Neural progenitor cell (in vitro differentiated cells): Measurements from ENCODE around the gene TLE1. TPM values are rescaled to one million over a fixed set of nuclear protein-coding genes. Genes with fewer than 3 reads are reported as not detected.

ENCODE experiments used
- DNase-seq: peaks from one replicate; pipeline ENCODE4 v3.0.0-alpha.2; 2016; ENCODE audit warnings: low spot score
- H2AFZ ChIP-seq: fragments of 200-600 bp; sonication (generic); replicated peaks from 2 replicates; pipeline ENCODE4 v1.6.1; 2016; ENCODE audit warnings: antibody characterized with exemption
- H3F3A ChIP-seq: fragments of 200-600 bp; sonication (generic); 2 replicates; pipeline ENCODE4 v1.6.1; 2016; ENCODE audit warnings: antibody characterized with exemption, low read depth
- H3K27ac ChIP-seq: fragments of 200-600 bp; sonication (generic); 2 replicates; pipeline ENCODE4 v1.5.1; 2016; ENCODE audit warnings: mild to moderate bottlenecking
- H3K27me3 ChIP-seq: fragments of 200-600 bp; sonication (generic); 2 replicates; pipeline ENCODE4 v1.6.1; 2016; ENCODE audit warnings: mild to moderate bottlenecking, moderate library complexity
- H3K36me3 ChIP-seq: fragments of 200-600 bp; sonication (generic); 2 replicates; pipeline ENCODE4 v1.5.1; 2016
- H3K4me1 ChIP-seq: fragments of 200-600 bp; sonication (generic); 2 replicates; pipeline ENCODE4 v1.6.1; 2016; ENCODE audit warnings: mixed run types
- H3K4me2 ChIP-seq: fragments of 200-600 bp; sonication (generic); 2 replicates; pipeline ENCODE4 v1.6.1; 2016
- H3K4me3 ChIP-seq: fragments of 200-600 bp; sonication (generic); 2 replicates; pipeline ENCODE4 v1.5.1; 2016
- H3K79me2 ChIP-seq: fragments of 200-600 bp; sonication (generic); 2 replicates; pipeline ENCODE4 v1.6.1; 2016; ENCODE audit warnings: low read depth
- H3K9ac ChIP-seq: fragments of 200-600 bp; sonication (generic); 2 replicates; pipeline ENCODE4 v1.6.1; 2016
- H3K9me3 ChIP-seq: fragments of 200-600 bp; sonication (generic); 2 replicates; pipeline ENCODE4 v1.5.1; 2016; ENCODE audit warnings: low read depth
- H4K20me1 ChIP-seq: fragments of 200-600 bp; sonication (generic); 2 replicates; pipeline ENCODE4 v1.6.1; 2016; ENCODE audit warnings: low read depth
- H3K27ac Mint-ChIP-seq: 3 replicates; pipeline ENCODE4 v1.8.0; 2021; ENCODE audit warnings: mixed read lengths
- H3K27me3 Mint-ChIP-seq: 2 replicates; pipeline ENCODE4 v1.8.0; 2022; ENCODE audit warnings: low read depth, mild to moderate bottlenecking, inconsistent platforms, moderate library complexity, mixed read lengths; ENCODE audit not compliant: insufficient read depth
- H3K36me3 Mint-ChIP-seq: 3 replicates; pipeline ENCODE4 v1.8.0; 2021; ENCODE audit warnings: mixed read lengths
- H3K4me1 Mint-ChIP-seq: 3 replicates; pipeline ENCODE4 v1.8.0; 2021; ENCODE audit warnings: mixed read lengths
- H3K4me3 Mint-ChIP-seq: 3 replicates; pipeline ENCODE4 v1.8.0; 2021; ENCODE audit warnings: mild to moderate bottlenecking, moderate library complexity, mixed read lengths
- H3K9me3 Mint-ChIP-seq: 3 replicates; pipeline ENCODE4 v1.8.0; 2020; ENCODE audit warnings: mixed read lengths
- EZH2 ChIP-seq: fragments of 200-600 bp; sonication (generic); IDR thresholded peaks from 2 replicates; pipeline ENCODE4 v1.6.1; 2017; ENCODE audit warnings: antibody characterized with exemption, mild to moderate bottlenecking, moderate library complexity
- EZH2phosphoT487 ChIP-seq: fragments of 200-600 bp; sonication (generic); IDR thresholded peaks from 2 replicates; pipeline ENCODE4 v1.6.1; 2017; ENCODE audit warnings: antibody characterized with exemption
- total RNA-seq: library from RNA; depleted of rRNA; stranded (reverse); fragments of >200 nt; gene quantifications from 2 replicates; pipeline ENCODE4 v1.2.3, GENCODE V29; 2015; ENCODE audit warnings: low replicate concordance
- TF ChIP-seq, protein P1 (sequence below): fragments of 200-600 bp; sonication (generic); IDR thresholded peaks from 2 replicates; pipeline ENCODE4 v1.5.1; 2017; ENCODE audit warnings: antibody characterized with exemption, mild to moderate bottlenecking

The TLE1 gene
- total RNA-seq, 1 donor from 2014 or later, result 54.7 TPM

DNA sequence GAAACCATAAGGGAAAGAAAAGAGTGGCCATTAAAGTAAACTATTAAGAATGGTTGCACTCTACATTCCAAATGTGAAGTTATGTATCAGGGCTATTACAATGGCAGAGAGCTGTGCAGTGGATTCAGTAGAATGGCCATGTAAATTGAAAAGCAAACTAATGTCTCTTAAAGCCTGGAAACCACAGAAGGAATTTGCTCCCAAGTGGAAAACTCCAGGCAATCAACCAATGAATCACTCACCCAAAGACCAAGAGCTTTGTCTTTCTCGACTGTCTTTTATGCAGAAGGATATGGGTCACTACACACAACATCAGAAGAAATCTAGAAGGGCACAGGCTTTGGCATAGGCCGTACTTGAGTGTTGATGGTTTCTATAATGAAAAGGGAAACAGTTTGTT lies 114.9 kb downstream of the TLE1 start:
- Histone ChIP-seq H3K9me3 (no peaks in the 10 kb centered on the region), H3F3A (peaks cover 12% of the 10 kb centered on the region), H3K4me2 (peak overlapping the region; percentile 48), H3K36me3 (no peaks in the 10 kb centered on the region), H3K79me2 (no peaks in the 10 kb centered on the region), H3K4me1 (peaks cover 10% of the 10 kb centered on the region), H3K4me3 (no peak overlapping the region), H2AFZ (no peak overlapping the region), H4K20me1 (peaks cover 5% of the 10 kb centered on the region), H3K27ac (no peak overlapping the region), H3K9ac (no peak overlapping the region), H3K27me3 (no peaks in the 10 kb centered on the region)
- Mint-ChIP-seq H3K4me3 (no peak overlapping the region), H3K27me3 (peaks cover 15% of the 10 kb centered on the region), H3K9me3 (no peaks in the 10 kb centered on the region), H3K36me3 (peaks cover 6% of the 10 kb centered on the region), H3K4me1 (peaks cover 38% of the 10 kb centered on the region), H3K27ac (peak overlapping the region; percentile 80)
- DNase-seq, result no peak
- no peak for TF ChIP-seq EZH2phosphoT487

DNA sequence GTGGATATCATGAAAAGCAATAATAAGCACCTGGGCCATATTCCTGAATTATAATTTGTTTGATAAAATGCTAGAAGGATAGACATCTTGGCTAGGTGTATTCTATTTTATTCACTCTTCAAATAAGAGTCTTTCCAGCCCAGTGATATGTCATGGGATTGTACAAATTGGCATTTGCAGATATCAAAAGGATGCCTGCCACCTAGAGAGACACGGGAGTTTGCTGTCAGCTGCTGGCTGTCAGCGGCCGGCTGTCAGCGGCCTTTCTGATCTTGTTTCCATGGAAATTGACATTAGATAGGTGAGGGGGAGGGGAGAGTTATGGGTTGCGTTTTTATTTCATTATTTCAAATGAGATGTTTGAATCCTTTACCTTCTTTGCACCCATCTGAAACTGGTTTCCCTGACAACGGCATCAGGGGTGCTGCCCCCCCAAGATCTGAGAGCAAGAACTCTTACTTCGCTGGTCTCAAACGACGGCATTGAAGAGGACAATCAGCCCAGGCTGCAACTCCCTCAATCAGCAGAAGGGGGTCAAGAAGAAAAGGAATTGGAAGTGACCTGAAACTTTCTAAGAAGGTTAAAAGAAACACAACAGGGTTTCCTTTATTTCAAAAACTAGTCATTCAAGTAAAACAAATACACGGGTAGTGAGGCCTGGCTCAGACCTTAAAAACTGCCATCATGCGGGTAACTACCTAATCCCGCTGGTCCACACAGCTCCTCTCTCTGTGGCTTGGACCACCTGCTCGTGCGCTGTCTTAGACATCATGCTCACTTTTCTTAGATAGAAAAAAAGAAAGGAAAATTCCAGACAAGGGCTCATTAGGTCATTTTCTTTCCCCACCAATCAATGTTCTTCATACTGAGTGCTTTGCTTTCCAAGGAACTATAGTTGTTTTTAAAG lies 115.7 kb downstream of the TLE1 start:
- Histone ChIP-seq H3K9me3 (no peaks in the 10 kb centered on the region), H3F3A (peaks cover 12% of the 10 kb centered on the region), H3K36me3 (no peaks in the 10 kb centered on the region), H3K4me2 (peak overlapping the region; percentile 48), H3K4me1 (peaks cover 10% of the 10 kb centered on the region), H3K4me3 (no peak overlapping the region), H3K27me3 (no peaks in the 10 kb centered on the region), H4K20me1 (peaks cover 5% of the 10 kb centered on the region), H3K79me2 (no peaks in the 10 kb centered on the region), H3K27ac (no peak overlapping the region), H2AFZ (no peak overlapping the region), H3K9ac (no peak overlapping the region)
- peak overlapping the region; percentile 88 for H3K27ac Mint-ChIP-seq
- H3K36me3 Mint-ChIP-seq, result peaks cover 5% of the 10 kb centered on the region
- DNase-seq, result peak; percentile 50
- H3K27me3 Mint-ChIP-seq, result peaks cover 15% of the 10 kb centered on the region
- no peaks in the 10 kb centered on the region for H3K9me3 Mint-ChIP-seq
- H3K4me3 Mint-ChIP-seq, result peak overlapping the region; percentile 46
- H3K4me1 Mint-ChIP-seq, result peaks cover 33% of the 10 kb centered on the region
- TF ChIP-seq, protein P1, sequence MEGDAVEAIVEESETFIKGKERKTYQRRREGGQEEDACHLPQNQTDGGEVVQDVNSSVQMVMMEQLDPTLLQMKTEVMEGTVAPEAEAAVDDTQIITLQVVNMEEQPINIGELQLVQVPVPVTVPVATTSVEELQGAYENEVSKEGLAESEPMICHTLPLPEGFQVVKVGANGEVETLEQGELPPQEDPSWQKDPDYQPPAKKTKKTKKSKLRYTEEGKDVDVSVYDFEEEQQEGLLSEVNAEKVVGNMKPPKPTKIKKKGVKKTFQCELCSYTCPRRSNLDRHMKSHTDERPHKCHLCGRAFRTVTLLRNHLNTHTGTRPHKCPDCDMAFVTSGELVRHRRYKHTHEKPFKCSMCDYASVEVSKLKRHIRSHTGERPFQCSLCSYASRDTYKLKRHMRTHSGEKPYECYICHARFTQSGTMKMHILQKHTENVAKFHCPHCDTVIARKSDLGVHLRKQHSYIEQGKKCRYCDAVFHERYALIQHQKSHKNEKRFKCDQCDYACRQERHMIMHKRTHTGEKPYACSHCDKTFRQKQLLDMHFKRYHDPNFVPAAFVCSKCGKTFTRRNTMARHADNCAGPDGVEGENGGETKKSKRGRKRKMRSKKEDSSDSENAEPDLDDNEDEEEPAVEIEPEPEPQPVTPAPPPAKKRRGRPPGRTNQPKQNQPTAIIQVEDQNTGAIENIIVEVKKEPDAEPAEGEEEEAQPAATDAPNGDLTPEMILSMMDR, result peak; percentile 33
- TF ChIP-seq EZH2phosphoT487 (no peak), EZH2 (no peak)

DNA sequence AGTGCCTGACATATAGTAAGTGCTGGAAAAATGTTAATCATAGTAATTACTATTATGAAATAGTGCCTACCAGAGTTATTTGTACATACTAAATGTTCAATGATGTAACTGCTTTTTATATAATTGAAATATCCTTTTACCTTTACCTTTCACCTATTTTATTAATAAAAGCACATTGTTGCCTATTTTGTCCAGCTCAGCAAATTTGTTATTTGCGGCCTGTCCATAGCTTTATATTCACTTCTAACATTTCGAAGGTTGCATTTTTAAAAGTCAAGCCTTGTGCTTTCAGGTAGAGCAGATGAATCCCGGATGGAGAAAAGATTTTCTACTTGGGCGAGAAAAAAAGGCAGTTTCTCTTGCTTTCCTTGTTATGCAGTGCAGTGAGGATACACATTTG lies 119.3 kb downstream of the TLE1 start:
- no peak overlapping the region for H3K4me3 Mint-ChIP-seq
- Histone ChIP-seq H3K4me2 (no peak overlapping the region), H3K27me3 (no peaks in the 10 kb centered on the region), H3K79me2 (no peaks in the 10 kb centered on the region), H3F3A (peaks cover 12% of the 10 kb centered on the region), H3K4me1 (peaks cover 23% of the 10 kb centered on the region), H3K36me3 (no peaks in the 10 kb centered on the region), H3K9ac (no peak overlapping the region), H2AFZ (no peak overlapping the region), H4K20me1 (peaks cover 5% of the 10 kb centered on the region), H3K27ac (no peak overlapping the region), H3K4me3 (no peak overlapping the region), H3K9me3 (no peaks in the 10 kb centered on the region)
- no peaks in the 10 kb centered on the region for H3K36me3 Mint-ChIP-seq
- TF ChIP-seq, protein P1, result no peak
- TF ChIP-seq EZH2 (no peak), EZH2phosphoT487 (no peak)
- H3K9me3 Mint-ChIP-seq, result no peaks in the 10 kb centered on the region
- H3K27ac Mint-ChIP-seq, result no peak overlapping the region
- H3K27me3 Mint-ChIP-seq, result peaks cover 13% of the 10 kb centered on the region
- peaks cover 40% of the 10 kb centered on the region for H3K4me1 Mint-ChIP-seq
- DNase-seq, result no peak
